H9 (cell line): ENCODE data around the gene SNAP47. TPM values are rescaled to one million over a fixed set of nuclear protein-coding genes. Genes with fewer than 3 reads are reported as not detected.

Experiments used
- DNase-seq: peaks from one replicate; pipeline ENCODE4 v3.0.0-alpha.2; 2017
- H2AFZ ChIP-seq: one replicate; pipeline ENCODE4 v1.6.1; 2013; ENCODE audit warnings: mild to moderate bottlenecking, low read length, control low read depth, moderate library complexity
- H2AK5ac ChIP-seq: 2 replicates; pipeline ENCODE4 v1.6.1; 2013; ENCODE audit warnings: low read length, control low read depth, mixed read lengths; ENCODE audit not compliant: insufficient read length
- H2BK120ac ChIP-seq: one replicate; pipeline ENCODE4 v1.6.1; 2013; ENCODE audit warnings: low read depth, mild to moderate bottlenecking, low read length, control low read depth, inconsistent platforms; ENCODE audit not compliant: poor library complexity, severe bottlenecking
- H2BK12ac ChIP-seq: 2 replicates; pipeline ENCODE4 v1.6.1; 2013; ENCODE audit warnings: low read length, control low read depth, mixed read lengths, low read depth; ENCODE audit not compliant: insufficient read length
- H2BK15ac ChIP-seq: 2 replicates; pipeline ENCODE4 v1.6.1; 2013; ENCODE audit warnings: low read depth, low read length, control low read depth
- H2BK20ac ChIP-seq: one replicate; pipeline ENCODE4 v1.6.1; 2013; ENCODE audit warnings: low read depth, mild to moderate bottlenecking, low read length, control low read depth, inconsistent platforms; ENCODE audit not compliant: poor library complexity, severe bottlenecking
- H2BK5ac ChIP-seq: 2 replicates; pipeline ENCODE4 v1.6.1; 2013; ENCODE audit warnings: low read length, control low read depth, mixed read lengths; ENCODE audit not compliant: insufficient read length
- H3K14ac ChIP-seq: 2 replicates; pipeline ENCODE4 v1.6.1; 2013; ENCODE audit warnings: low read length, control low read depth; ENCODE audit not compliant: insufficient read depth
- H3K18ac ChIP-seq: 2 replicates; pipeline ENCODE4 v1.6.1; 2013; ENCODE audit warnings: low read depth, mild to moderate bottlenecking, mixed read lengths, low read length, control low read depth; ENCODE audit not compliant: insufficient read length
- H3K23ac ChIP-seq: 2 replicates; pipeline ENCODE4 v1.6.1; 2013; ENCODE audit warnings: low read length, control low read depth, mixed read lengths, low read depth; ENCODE audit not compliant: insufficient read length
- H3K23me2 ChIP-seq: 2 replicates; pipeline ENCODE4 v1.6.1; 2013; ENCODE audit warnings: low read depth, mild to moderate bottlenecking, mixed read lengths, low read length, control low read depth; ENCODE audit not compliant: insufficient read length, poor library complexity, severe bottlenecking
- H3K27ac ChIP-seq: 2 replicates; pipeline ENCODE4 v1.5.1; 2013; ENCODE audit warnings: low read length, control low read depth, mixed read lengths, low read depth; ENCODE audit not compliant: insufficient read length
- H3K27me3 ChIP-seq: 2 replicates; pipeline ENCODE4 v1.6.1; 2013; ENCODE audit warnings: low read length, control low read depth, inconsistent platforms; ENCODE audit not compliant: insufficient read depth
- H3K4ac ChIP-seq: 2 replicates; pipeline ENCODE4 v1.6.1; 2013; ENCODE audit warnings: low read depth, mild to moderate bottlenecking, control low read depth, inconsistent platforms, low read length, moderate library complexity
- H3K4me1 ChIP-seq: 2 replicates; pipeline ENCODE4 v1.6.1; 2013; ENCODE audit warnings: low read length, control low read depth, inconsistent platforms; ENCODE audit not compliant: insufficient read depth
- H3K4me2 ChIP-seq: 2 replicates; pipeline ENCODE4 v1.6.1; 2013; ENCODE audit warnings: low read length, control low read depth, mixed read lengths; ENCODE audit not compliant: insufficient read length, insufficient read depth
- H3K56ac ChIP-seq: 2 replicates; pipeline ENCODE4 v1.6.1; 2013; ENCODE audit warnings: low read depth, mild to moderate bottlenecking, mixed read lengths, low read length, control low read depth; ENCODE audit not compliant: insufficient read length
- H3K79me1 ChIP-seq: 2 replicates; pipeline ENCODE4 v1.6.1; 2013; ENCODE audit warnings: low read depth, mild to moderate bottlenecking, moderate library complexity, low read length, control low read depth, inconsistent platforms; ENCODE audit not compliant: insufficient read depth, poor library complexity, severe bottlenecking
- H3K79me2 ChIP-seq: 2 replicates; pipeline ENCODE4 v1.6.1; 2013; ENCODE audit warnings: low read length, control low read depth, inconsistent platforms; ENCODE audit not compliant: insufficient read depth
- H3K9ac ChIP-seq: 2 replicates; pipeline ENCODE4 v1.6.1; 2013; ENCODE audit warnings: low read length, control low read depth, mixed read lengths; ENCODE audit not compliant: insufficient read length; ENCODE audit errors: extremely low read depth
- H3K9me3 ChIP-seq: one replicate; pipeline ENCODE4 v1.6.1; 2013; ENCODE audit warnings: low read depth, low read length, inconsistent platforms; ENCODE audit not compliant: control insufficient read depth
- H3T11ph ChIP-seq: one replicate; pipeline ENCODE4 v1.6.1; 2013; ENCODE audit warnings: mild to moderate bottlenecking, low read length, control low read depth, inconsistent platforms
- H4K20me1 ChIP-seq: one replicate; pipeline ENCODE4 v1.6.1; 2013; ENCODE audit not compliant: control insufficient read depth, insufficient read length, insufficient read depth
- H4K5ac ChIP-seq: 2 replicates; pipeline ENCODE4 v1.6.1; 2013; ENCODE audit warnings: low read depth, mild to moderate bottlenecking, mixed read lengths, low read length, control low read depth; ENCODE audit not compliant: insufficient read length
- H4K8ac ChIP-seq: replicated peaks from 2 replicates; pipeline ENCODE4 v1.6.1; 2013; ENCODE audit warnings: low read length, control low read depth, mixed read lengths, low read depth; ENCODE audit not compliant: insufficient read length
- H4K91ac ChIP-seq: 2 replicates; pipeline ENCODE4 v1.6.1; 2013; ENCODE audit warnings: low read depth, mild to moderate bottlenecking, moderate library complexity, mixed read lengths, low read length, control low read depth; ENCODE audit not compliant: insufficient read length
- H3K27ac Mint-ChIP-seq, 3 experiments: 2 replicates in 2 of 3; 3 replicates in 1 of 3; pipeline ENCODE4 v1.8.0; 2020 to 2021; ENCODE audit warnings: mixed read lengths in 3 of 3, mild to moderate bottlenecking in 1 of 3, moderate library complexity in 1 of 3
- H3K27me3 Mint-ChIP-seq: 2 replicates; pipeline ENCODE4 v1.8.0; 2021; ENCODE audit warnings: low read depth, mild to moderate bottlenecking, moderate library complexity, mixed read lengths
- H3K36me3 Mint-ChIP-seq, 3 experiments: 2 replicates in 2 of 3; 3 replicates in 1 of 3; pipeline ENCODE4 v1.8.0; 2020 to 2021; ENCODE audit warnings: low read depth in 3 of 3, mixed read lengths in 3 of 3; ENCODE audit not compliant: insufficient read depth in 1 of 3
- H3K4me1 Mint-ChIP-seq, 2 experiments: 2 replicates each; pipeline ENCODE4 v1.8.0; 2020; ENCODE audit warnings: mixed read lengths in 2 of 2
- H3K4me3 Mint-ChIP-seq, 2 experiments: 2 replicates in 1 of 2; 3 replicates in 1 of 2; pipeline ENCODE4 v1.8.0; 2020 to 2021; ENCODE audit warnings: mild to moderate bottlenecking in 2 of 2, mixed read lengths in 2 of 2, moderate library complexity in 1 of 2
- H3K9me3 Mint-ChIP-seq, 2 experiments: 2 replicates in 1 of 2; 3 replicates in 1 of 2; pipeline ENCODE4 v1.8.0; 2020; ENCODE audit warnings: mild to moderate bottlenecking in 2 of 2, mixed read lengths in 2 of 2, moderate library complexity in 1 of 2
- CTCF ChIP-seq: fragments of 200-600 bp; sonication (generic); conservative IDR thresholded peaks from 3 replicates; pipeline ENCODE4 v1.8.0; 2021; ENCODE audit warnings: antibody characterized with exemption, mild to moderate bottlenecking
- WGBS: extraction: QIAGEN DNeasy Blood & Tissue Kit; methylation state at CpG from one replicate; pipeline ENCODE4 v1.1.7; 2013; ENCODE audit warnings: missing lambda C conversion rate, low lambda C conversion rate, mixed read lengths; ENCODE audit not compliant: insufficient read length; ENCODE audit errors: extremely low coverage; 5-methylcytosine and 5-hydroxymethylcytosine counted together
- total RNA-seq: library from RNA; stranded (reverse); gene quantifications from 2 replicates; pipeline ENCODE4 v1.2.1, GENCODE V29; 2021

Gene SNAP47
- total RNA-seq, 1 experiment from 2014 or later, result 44.1 TPM

GRCh38 chr1:227723474-227723873, 11.8 kb upstream of the SNAP47 start:
- Histone ChIP-seq H3K79me1 (no peaks in the 10 kb centered on the region), H2BK120ac (peak overlapping the region; percentile 72), H3K18ac (no peak overlapping the region), H2AK5ac (no peak overlapping the region), H2AFZ (no peak overlapping the region), H3K14ac (no peak overlapping the region), H4K91ac (no peak overlapping the region), H3K23ac (no peak overlapping the region), H4K20me1 (no peaks in the 10 kb centered on the region), H3K9me3 (peaks cover 46% of the 10 kb centered on the region), H2BK15ac (no peak overlapping the region), H3K9ac (no peak overlapping the region), H3K4ac (no peak overlapping the region), H3T11ph (no peak overlapping the region), H3K56ac (no peak overlapping the region), H2BK5ac (no peak overlapping the region), H3K23me2 (peaks cover under 1% of the 10 kb centered on the region), H3K27ac (no peak overlapping the region), H3K27me3 (no peaks in the 10 kb centered on the region), H3K79me2 (no peaks in the 10 kb centered on the region), H2BK20ac (no peak overlapping the region), H3K4me2 (no peak overlapping the region), H4K8ac (no peak overlapping the region), H2BK12ac (no peak overlapping the region), H4K5ac (no peak overlapping the region), H3K4me1 (no peaks in the 10 kb centered on the region)
- Mint-ChIP-seq H3K27me3 (peaks cover 25% of the 10 kb centered on the region), H3K27ac (no peak overlapping the region; a peak in 1 of 7 replicates), H3K9me3 (peaks cover 57% of the 10 kb centered on the region in 2 experiments), H3K36me3 (peaks cover 14 to 51% (median 42%) of the 10 kb centered on the region in 3 experiments), H3K4me1 (peaks cover 7 to 19% of the 10 kb centered on the region in 2 experiments), H3K4me3 (no peak overlapping the region)
- DNase-seq, result no peak
- no peak for TF ChIP-seq CTCF
- WGBS, result no CpG with 5 or more reads among the region's 1 CpG
